ENCODE results near the gene C16orf96.

DNA sequence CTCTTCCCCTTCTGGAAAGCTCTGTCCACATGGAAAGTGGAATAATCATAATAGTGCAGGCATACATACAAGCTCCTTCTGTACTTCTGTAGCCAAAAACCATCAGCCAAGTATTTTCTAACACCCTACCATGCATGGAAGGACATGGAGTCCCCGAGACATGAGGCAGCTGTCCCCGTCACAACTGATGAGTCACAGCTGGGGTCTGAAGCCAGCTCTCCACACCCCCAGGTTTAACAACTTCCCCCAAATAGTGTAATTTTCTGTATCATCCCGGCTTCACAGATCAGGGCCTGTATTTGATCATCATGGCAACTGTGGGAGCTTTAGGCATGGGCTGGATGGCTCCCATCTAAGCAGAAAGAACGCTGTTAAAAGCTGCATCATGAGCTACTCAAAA lies 16.6 kb downstream of the C16orf96 start:
- TF ChIP-seq, protein P1, sequence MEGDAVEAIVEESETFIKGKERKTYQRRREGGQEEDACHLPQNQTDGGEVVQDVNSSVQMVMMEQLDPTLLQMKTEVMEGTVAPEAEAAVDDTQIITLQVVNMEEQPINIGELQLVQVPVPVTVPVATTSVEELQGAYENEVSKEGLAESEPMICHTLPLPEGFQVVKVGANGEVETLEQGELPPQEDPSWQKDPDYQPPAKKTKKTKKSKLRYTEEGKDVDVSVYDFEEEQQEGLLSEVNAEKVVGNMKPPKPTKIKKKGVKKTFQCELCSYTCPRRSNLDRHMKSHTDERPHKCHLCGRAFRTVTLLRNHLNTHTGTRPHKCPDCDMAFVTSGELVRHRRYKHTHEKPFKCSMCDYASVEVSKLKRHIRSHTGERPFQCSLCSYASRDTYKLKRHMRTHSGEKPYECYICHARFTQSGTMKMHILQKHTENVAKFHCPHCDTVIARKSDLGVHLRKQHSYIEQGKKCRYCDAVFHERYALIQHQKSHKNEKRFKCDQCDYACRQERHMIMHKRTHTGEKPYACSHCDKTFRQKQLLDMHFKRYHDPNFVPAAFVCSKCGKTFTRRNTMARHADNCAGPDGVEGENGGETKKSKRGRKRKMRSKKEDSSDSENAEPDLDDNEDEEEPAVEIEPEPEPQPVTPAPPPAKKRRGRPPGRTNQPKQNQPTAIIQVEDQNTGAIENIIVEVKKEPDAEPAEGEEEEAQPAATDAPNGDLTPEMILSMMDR (conservative IDR thresholded peaks at IDR 0.05 in 1 of 2, IDR thresholded peaks at IDR 0.05 in 1 of 2; ENCODE audit: extremely low read depth in 1 of 2, insufficient read depth in 1 of 2, low read depth in 1 of 2, low read length in 2 of 2) = no peak
- TF ChIP-seq EZH2 (IDR thresholded peaks at IDR 0.05; ENCODE audit: borderline replicate concordance, low read length) = no peak

Data from mammary epithelial cell (primary cell).